Tibial artery (tissue), 4 donors: ENCODE results near the gene MLLT3.

Experiments used
- DNase-seq, 2 donors: peaks; one replicate each; pipeline ENCODE4 v3.0.0-alpha.2; 2019
- H3K27ac ChIP-seq, 2 donors: fragments of 200-600 bp; sonication (generic) in 1 of 2; 1 replicate in 1 of 2; 2 replicates in 1 of 2; pipeline ENCODE4 v1.5.1; 2018 to 2019; ENCODE audit warnings: mild to moderate bottlenecking in 1 of 2
- H3K27me3 ChIP-seq, 2 donors: fragments of 200-600 bp; sonication (generic) in 1 of 2; one replicate each; pipeline versions ENCODE4 v1.5.1 to v1.6.0; 2016 to 2019
- H3K36me3 ChIP-seq, 3 donors: fragments of 200-600 bp; sonication (generic) in 2 of 3; one replicate each; pipeline ENCODE4 v1.5.1; 2016 to 2019; ENCODE audit warnings: mild to moderate bottlenecking in 2 of 3
- H3K4me1 ChIP-seq, 4 donors: fragments of 200-600 bp; sonication (generic) in 2 of 4; 1 replicate in 3 of 4; 2 replicates in 1 of 4; pipeline ENCODE4 v1.5.1; 2016 to 2019
- H3K4me3 ChIP-seq, 2 donors: fragments of 200-600 bp; sonication (generic) in 1 of 2; 1 replicate in 1 of 2; 2 replicates in 1 of 2; pipeline ENCODE4 v1.5.1; 2018 to 2019; ENCODE audit warnings: mild to moderate bottlenecking in 2 of 2
- H3K9me3 ChIP-seq, 3 donors: fragments of 200-600 bp; sonication (generic) in 1 of 3; one replicate each; pipeline ENCODE4 v1.5.1; 2016 to 2019
- CTCF ChIP-seq, 2 experiments: fragments of 200-600 bp in 1 of 2; fragments of 450-650 bp in 1 of 2; IDR thresholded peaks; one replicate each; pipeline ENCODE4 v1.5.1; 2017 to 2019; ENCODE audit warnings: antibody characterized with exemption in 2 of 2, mild to moderate bottlenecking in 1 of 2, moderate library complexity in 1 of 2
- intact Hi-C: fragments of 100-400 bp; cut with DNase I; formaldehyde crosslinking; loops from one replicate; pipeline ENCODE4 v1.15.0; 2023; ENCODE audit warnings: low total_unique reads

MLLT3 gene

GRCh38 chr9:20603524-20604268 is 18.6 kb downstream of the MLLT3 start:
- intact Hi-C loops = loop anchor here (10.0 kb wide), 1 partner anchor 1469 kb away; no protein-coding TSS in a partner anchor
- Histone ChIP-seq H3K36me3 (no peaks in the 10 kb centered on the region), H3K4me1 (peaks cover 0 to 32% (median 8%) of the 10 kb centered on the region in 4 donors), H3K4me3 (no peak overlapping the region), H3K27me3 (no peaks in the 10 kb centered on the region), H3K27ac (no peak overlapping the region), H3K9me3 (no peaks in the 10 kb centered on the region)
- no peak for DNase-seq
- no peak for TF ChIP-seq CTCF (IDR thresholded peaks at IDR 0.05)

- Histone ChIP-seq H3K27me3 (no peaks in the 10 kb centered on the region), H3K27ac (no peak overlapping the region), H3K36me3 (no peaks in the 10 kb centered on the region), H3K4me1 (peaks cover 0 to 44% (median 10%) of the 10 kb centered on the region in 4 donors), H3K9me3 (no peaks in the 10 kb centered on the region), H3K4me3 (no peak overlapping the region)
- no peak for DNase-seq
- intact Hi-C loops = loop anchor here (10.0 kb wide), 1 partner anchor 1466 kb away; no protein-coding TSS in a partner anchor
- TF ChIP-seq CTCF (IDR thresholded peaks at IDR 0.05) = no peak
These were observed 21.0 kb downstream of the MLLT3 start for GRCh38 chr9:20601292-20601691.

- H3K9me3 ChIP-seq = no peaks in the 10 kb centered on the region
- peaks cover 0 to 40% (median 10%) of the 10 kb centered on the region in 4 donors for H3K4me1 ChIP-seq
- H3K27me3 ChIP-seq = no peaks in the 10 kb centered on the region
- no peak overlapping the region for H3K27ac ChIP-seq
- intact Hi-C loops = no loop called here
- no peak for TF ChIP-seq CTCF (IDR thresholded peaks at IDR 0.05)
- no peak for DNase-seq
- no peak overlapping the region for H3K4me3 ChIP-seq
- no peaks in the 10 kb centered on the region for H3K36me3 ChIP-seq
These were observed 23.1 kb downstream of the MLLT3 start for GRCh38 chr9:20599195-20599594.

GRCh38 chr9:20598367-20598766 is 23.9 kb downstream of the MLLT3 start:
- no peak overlapping the region for H3K27ac ChIP-seq
- no peak for DNase-seq
- no peaks in the 10 kb centered on the region for H3K9me3 ChIP-seq
- TF ChIP-seq CTCF (IDR thresholded peaks at IDR 0.05) = no peak
- no peaks in the 10 kb centered on the region for H3K36me3 ChIP-seq
- H3K4me1 ChIP-seq = peaks cover 0 to 42% (median 12%) of the 10 kb centered on the region in 4 donors
- no peak overlapping the region for H3K4me3 ChIP-seq
- intact Hi-C loops = no loop called here
- H3K27me3 ChIP-seq = no peaks in the 10 kb centered on the region

- DNase-seq = no peak
- no peaks in the 10 kb centered on the region for H3K36me3 ChIP-seq
- H3K27me3 ChIP-seq = no peaks in the 10 kb centered on the region
- TF ChIP-seq CTCF (IDR thresholded peaks at IDR 0.05) = no peak
- no peak overlapping the region for H3K27ac ChIP-seq
- H3K4me3 ChIP-seq = no peak overlapping the region
- H3K4me1 ChIP-seq = peaks cover 0 to 42% (median 12%) of the 10 kb centered on the region in 4 donors
- no peaks in the 10 kb centered on the region for H3K9me3 ChIP-seq
- intact Hi-C loops = no loop called here
These were observed 24.4 kb downstream of the MLLT3 start for GRCh38 chr9:20597862-20598261.
